AG10803 (cell line): Measurements from ENCODE around the gene MYO5B.

ENCODE experiments used
- DNase-seq: peaks from one replicate; pipeline ENCODE4 v3.0.0; 2010; ENCODE audit warnings: low read depth
- H3K4me3 ChIP-seq: 2 replicates; pipeline ENCODE4 v1.5.1; 2011; ENCODE audit warnings: mild to moderate bottlenecking, low read length, control low read depth
- CTCF ChIP-seq: conservative IDR thresholded peaks from 2 replicates; pipeline ENCODE4 v1.5.1; 2011; ENCODE audit warnings: mild to moderate bottlenecking, low read length, control low read depth, inconsistent platforms

The MYO5B gene

GRCh38 chr18:50162486-50163304 lies 32.3 kb downstream of the MYO5B start:
- H3K4me3 ChIP-seq = no peak overlapping the region
- TF ChIP-seq CTCF = no peak
- DNase-seq = no peak

- TF ChIP-seq CTCF = no peak
- no peak for DNase-seq
- no peak overlapping the region for H3K4me3 ChIP-seq
These were observed 33.2 kb downstream of the MYO5B start for GRCh38 chr18:50161597-50162205.

GRCh38 chr18:50159654-50160046 lies 35.3 kb downstream of the MYO5B start:
- no peak for DNase-seq
- TF ChIP-seq CTCF = no peak
- no peak overlapping the region for H3K4me3 ChIP-seq

- no peak overlapping the region for H3K4me3 ChIP-seq
- TF ChIP-seq CTCF = no peak
- no peak for DNase-seq
These were observed 35.9 kb downstream of the MYO5B start for GRCh38 chr18:50158866-50159653.

- DNase-seq = no peak
- no peak overlapping the region for H3K4me3 ChIP-seq
- TF ChIP-seq CTCF = no peak
These were observed 39.5 kb downstream of the MYO5B start for GRCh38 chr18:50155406-50155805.

- DNase-seq = no peak
- TF ChIP-seq CTCF = no peak
- H3K4me3 ChIP-seq = no peak overlapping the region
These were observed 40.5 kb downstream of the MYO5B start for GRCh38 chr18:50154420-50154819.
